ENCODE measurements around the gene WSB2.

The WSB2 gene

GRCh38 chr12:118061873-118062843 is 1.2 kb upstream of the WSB2 start:
- DNase-seq (ENCODE audit: low read depth in 1 of 2, low spot score in 1 of 2), result no peak

- no peak for DNase-seq (ENCODE audit: low read depth in 1 of 2, low spot score in 1 of 2)
These were observed 523 bp downstream of the WSB2 start for GRCh38 chr12:118060301-118061010.

- no peak for DNase-seq (ENCODE audit: low read depth in 1 of 2, low spot score in 1 of 2)
These were observed 1.4 kb downstream of the WSB2 start for GRCh38 chr12:118059341-118060191.

- no peak for DNase-seq (ENCODE audit: low read depth in 1 of 2, low spot score in 1 of 2)
These were observed 2.1 kb downstream of the WSB2 start for GRCh38 chr12:118058881-118059280.

DNA sequence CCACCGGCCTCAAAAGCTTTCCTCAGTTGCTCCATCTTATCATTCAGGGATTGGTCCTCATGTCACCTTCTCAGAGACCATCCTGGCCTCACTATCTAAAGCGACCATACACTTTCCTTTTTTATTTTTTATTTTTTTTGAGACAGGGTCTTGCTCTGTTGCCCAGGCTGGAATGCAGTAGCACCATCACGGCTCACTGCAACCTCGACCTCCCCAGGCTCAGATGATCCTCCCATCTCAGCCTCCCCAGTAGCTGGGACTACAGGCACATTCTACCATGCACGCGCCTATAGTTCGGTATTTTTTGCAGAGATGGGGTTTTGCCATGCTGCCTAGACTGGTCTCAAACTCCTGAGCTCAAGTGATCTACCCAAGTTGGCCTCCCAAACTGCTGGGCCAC is 2.8 kb downstream of the WSB2 start:
- no peak for DNase-seq (ENCODE audit: low read depth in 1 of 2, low spot score in 1 of 2)

DNA sequence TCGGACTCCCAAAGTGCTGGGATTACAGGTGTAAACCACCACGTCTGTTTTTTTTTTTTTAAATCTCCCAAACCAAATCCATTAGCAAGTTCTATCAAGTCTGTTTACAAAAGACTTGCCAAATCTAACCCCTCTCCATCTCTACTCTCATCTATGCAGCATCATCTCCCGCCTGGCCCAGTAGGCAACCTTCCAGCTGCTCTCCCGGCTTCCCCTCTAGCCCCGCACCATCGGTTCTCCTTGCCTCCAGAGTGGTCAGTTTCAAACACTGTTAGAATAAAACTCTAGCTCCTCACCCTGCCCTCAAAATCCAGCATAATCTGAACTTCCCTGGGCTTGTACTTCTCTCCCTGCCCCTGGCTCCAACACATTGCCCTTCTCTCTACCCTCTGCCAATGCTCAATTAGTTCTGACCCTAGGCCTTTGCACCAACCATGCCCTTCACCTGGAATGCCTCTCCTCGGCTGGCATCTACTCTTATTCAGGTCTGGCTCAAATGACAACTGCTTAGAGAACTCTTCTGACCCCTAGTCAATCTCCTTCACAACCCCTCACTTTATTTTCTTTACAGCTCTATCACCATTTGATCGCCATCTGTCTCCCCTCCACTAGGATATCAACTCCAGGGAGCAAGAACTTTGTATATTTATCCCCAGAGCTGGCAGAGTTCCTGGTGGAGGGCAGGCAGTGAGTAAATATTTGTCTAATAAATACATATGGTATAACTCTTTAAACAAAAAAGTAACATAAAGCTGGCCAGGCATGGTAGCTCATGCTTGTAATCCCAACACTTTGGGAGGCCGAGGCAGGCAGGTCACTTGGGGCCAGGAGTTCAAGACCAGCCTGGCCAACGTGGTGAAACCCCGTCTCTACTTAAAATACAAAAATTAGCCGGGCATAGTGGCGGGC is 4.9 kb downstream of the WSB2 start:
- no peak for DNase-seq (ENCODE audit: low read depth in 1 of 2, low spot score in 1 of 2)

GRCh38 chr12:118055144-118055557 is 5.8 kb downstream of the WSB2 start:
- peak; percentile 36 to 71 for DNase-seq (ENCODE audit: low read depth in 1 of 2, low spot score in 1 of 2)

GRCh38 chr12:118053071-118053985 is 7.7 kb downstream of the WSB2 start:
- DNase-seq (ENCODE audit: low read depth in 1 of 2, low spot score in 1 of 2), result no peak

DNA sequence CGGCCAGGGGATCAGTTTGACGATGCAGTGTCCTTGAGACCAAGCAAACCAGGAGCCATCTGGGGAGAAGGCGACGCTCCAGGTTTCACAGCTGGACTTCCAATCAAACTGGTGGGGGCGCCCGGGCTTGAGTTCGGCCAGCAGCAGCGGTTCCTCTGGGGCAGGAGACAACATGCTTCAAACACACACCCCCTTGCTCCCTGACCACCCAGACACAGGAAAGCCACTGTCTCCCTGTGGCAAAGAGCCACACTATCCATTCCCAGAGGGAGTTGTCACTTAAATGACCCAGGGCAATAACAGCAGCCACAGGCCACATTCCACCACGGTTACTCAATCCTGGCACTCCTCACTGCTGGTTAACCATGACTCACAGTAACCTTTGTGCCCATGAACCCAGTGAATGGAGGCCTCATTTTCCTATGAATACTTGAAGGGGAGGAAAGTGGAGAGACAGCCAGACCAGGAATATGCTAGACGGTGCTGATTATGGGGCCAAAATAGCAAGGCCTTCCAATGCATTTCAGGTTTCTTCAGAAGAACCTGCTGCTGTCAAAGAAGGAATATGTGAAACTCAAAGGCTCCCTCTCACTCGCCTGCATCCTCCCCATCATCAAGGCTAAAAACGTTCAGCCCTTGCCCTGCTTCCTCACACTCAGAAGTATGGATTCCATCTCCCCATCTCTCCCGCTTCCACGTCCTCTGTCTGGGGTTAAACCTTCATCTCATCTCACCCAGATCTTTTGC is 8.5 kb downstream of the WSB2 start:
- DNase-seq (ENCODE audit: low read depth in 1 of 2, low spot score in 1 of 2), result no peak

GRCh38 chr12:118050972-118051910 is 9.7 kb downstream of the WSB2 start:
- DNase-seq (ENCODE audit: low read depth in 1 of 2, low spot score in 1 of 2), result no peak

DNA sequence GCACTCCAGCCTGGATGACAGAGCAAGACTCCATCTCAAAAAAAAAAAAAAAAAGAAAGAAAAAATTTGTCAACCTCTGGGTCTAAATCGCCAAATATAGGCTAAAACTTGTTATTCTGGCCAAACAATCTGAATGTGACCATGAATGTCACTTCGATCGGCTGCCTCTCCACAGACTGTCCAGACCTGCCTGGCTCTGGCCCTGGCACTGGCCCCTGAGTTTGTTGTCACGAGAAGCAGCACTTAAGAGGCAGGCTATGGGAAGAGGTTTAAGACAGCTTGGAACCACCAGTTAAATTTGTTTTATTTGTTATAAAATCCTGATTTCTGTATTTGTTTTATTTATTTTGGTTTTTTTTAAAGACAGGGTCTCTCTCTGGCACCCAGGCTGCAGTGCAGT is 14.5 kb downstream of the WSB2 start:
- DNase-seq (ENCODE audit: low read depth in 1 of 2, low spot score in 1 of 2), result no peak

- no peak for DNase-seq (ENCODE audit: low read depth in 1 of 2, low spot score in 1 of 2)
These were observed 16.4 kb downstream of the WSB2 start for GRCh38 chr12:118044577-118044976.

- no peak for DNase-seq (ENCODE audit: low read depth in 1 of 2, low spot score in 1 of 2)
These were observed 16.9 kb downstream of the WSB2 start for GRCh38 chr12:118044075-118044474.

- DNase-seq (ENCODE audit: low read depth in 1 of 2, low spot score in 1 of 2), result no peak
These were observed 18.9 kb downstream of the WSB2 start for GRCh38 chr12:118042091-118042490.

DNA sequence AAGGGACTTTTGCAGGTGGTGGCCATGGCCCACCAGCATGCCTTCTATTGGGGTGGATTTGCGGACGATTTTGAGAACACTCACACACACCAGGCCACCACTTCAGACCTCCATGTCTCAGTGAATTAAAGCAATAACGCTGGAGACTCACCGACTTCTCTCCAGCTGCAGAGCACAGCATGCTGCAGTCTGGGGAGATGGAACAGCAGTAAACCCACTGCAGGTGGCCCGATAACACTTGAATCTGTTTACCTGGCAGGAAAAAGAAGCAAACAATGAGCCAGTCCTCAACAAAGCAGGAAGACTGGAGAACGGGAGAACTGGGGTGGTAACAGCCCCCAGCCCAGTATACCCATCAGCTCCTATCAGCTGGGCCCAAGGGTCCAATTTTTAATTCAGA is 22.8 kb downstream of the WSB2 start:
- DNase-seq (ENCODE audit: low read depth in 1 of 2, low spot score in 1 of 2), result no peak

- DNase-seq (ENCODE audit: low read depth in 1 of 2, low spot score in 1 of 2), result no peak
These were observed 24.1 kb downstream of the WSB2 start for GRCh38 chr12:118036672-118037411.

All from activated CD4-positive, alpha-beta T cell treated with anti-CD3 and anti-CD28 coated beads, Interleukin-2, amount 50 U/mL, for 24 hours (primary cell).